Nucleus accumbens (tissue), 56 donors: Measurements from ENCODE around the gene USP27X.

ENCODE experiments used
- DNase-seq, 56 donors: peaks; one replicate each; lab custom pipeline; 2025; lab: John Stamatoyannopoulos, UW

USP27X gene

GRCh38 chrX:49878834-49879655 lies at the start of gene USP27X:
TSS of gene USP27X (plus strand) at chrX:49879484. CDS start at chrX:49880308, 824 bp downstream.
- DNase-seq: peak; percentile 10 to 90 (median 70)

DNA sequence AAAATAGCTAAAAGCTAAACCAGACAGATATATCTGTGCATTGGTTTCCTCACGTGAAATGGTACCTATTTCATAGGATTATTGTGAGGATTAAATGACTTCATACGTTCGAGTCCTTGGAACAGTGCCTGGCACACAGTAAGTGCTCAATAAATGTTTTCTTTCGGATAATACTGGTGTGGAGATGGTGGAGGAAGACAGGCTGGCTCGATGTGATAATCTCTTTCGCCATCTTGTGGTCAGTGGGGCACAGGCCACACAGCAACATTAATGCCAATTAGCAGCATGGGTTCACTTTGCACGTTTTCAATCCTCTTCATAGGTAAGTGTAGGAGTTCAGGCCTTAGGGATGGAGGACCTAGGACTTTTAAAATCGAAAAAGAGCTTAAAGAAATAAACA lies 40.9 kb upstream of the USP27X start:
- DNase-seq: peak in 5 of 56 donors; percentile 1 to 9 (median 2)

DNA sequence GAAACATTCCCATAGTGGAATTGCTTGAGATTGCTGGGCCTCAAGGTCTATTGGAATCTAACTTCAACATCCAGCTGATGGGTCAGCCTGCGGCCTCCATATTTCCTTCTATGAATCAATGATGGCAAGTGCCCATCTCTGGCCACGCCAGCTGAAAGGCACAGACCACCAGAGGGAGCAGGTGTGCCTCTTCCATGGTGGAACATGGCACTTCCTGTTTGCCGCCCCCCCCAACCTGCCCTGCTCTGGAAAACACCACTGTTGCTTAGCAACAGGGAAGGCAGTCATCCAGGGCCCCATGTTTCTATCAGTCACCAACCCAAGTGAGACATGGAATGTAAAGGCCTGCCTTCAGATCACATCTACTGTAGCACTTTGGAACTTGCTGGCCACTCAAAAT lies 38.6 kb upstream of the USP27X start:
- DNase-seq: peak in 49 of 56 donors; percentile 0 to 73 (median 27)

- no peak for DNase-seq
These were observed 36.7 kb upstream of the USP27X start for GRCh38 chrX:49842621-49843020.

GRCh38 chrX:49844611-49845010 lies 34.7 kb upstream of the USP27X start:
- DNase-seq: peak in 44 of 56 donors; percentile 0 to 73 (median 12)

- no peak for DNase-seq
These were observed 33.4 kb upstream of the USP27X start for GRCh38 chrX:49845701-49846403.

DNA sequence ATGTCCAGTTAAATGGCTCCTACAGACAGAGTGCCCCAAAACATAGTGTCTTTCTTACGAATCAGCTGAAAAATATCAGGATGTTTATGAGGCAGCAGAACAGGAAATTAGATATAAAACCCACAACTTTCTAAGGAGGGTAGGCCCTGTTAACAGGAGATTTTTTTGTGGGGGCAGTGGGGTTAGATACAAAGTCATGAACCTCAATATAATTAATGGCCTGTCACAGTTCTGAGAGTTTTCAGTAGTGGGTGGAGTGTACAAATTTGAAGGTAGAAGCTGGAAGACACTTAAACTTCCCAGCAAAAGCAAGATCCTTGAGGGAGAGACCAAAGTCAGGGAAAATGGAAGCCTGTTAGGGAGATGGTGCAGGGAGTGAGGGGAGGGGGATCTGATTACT lies 32.8 kb upstream of the USP27X start:
- DNase-seq: no peak

GRCh38 chrX:49848275-49848674 lies 31.0 kb upstream of the USP27X start:
- no peak for DNase-seq

GRCh38 chrX:49850028-49850427 lies 29.3 kb upstream of the USP27X start:
- DNase-seq: no peak

DNA sequence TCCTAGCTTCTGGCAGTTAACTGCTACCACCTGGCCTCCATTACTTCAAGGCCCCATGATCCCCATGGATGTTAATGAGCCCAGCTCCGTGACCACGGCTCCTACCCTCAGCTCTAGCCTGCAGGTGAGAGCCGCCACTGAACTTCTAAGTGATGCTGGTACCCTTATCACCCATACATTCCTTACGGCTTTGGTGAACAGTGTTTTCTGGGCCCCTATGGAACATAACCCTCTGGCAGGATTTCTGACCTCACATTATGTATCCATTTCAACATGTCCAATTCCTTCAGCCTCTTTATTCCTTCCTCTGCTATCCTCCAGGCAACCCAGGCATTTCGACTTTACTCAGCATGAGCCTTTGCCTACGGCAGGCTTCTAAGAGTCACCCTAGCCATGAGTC lies 25.6 kb upstream of the USP27X start:
- no peak for DNase-seq

DNA sequence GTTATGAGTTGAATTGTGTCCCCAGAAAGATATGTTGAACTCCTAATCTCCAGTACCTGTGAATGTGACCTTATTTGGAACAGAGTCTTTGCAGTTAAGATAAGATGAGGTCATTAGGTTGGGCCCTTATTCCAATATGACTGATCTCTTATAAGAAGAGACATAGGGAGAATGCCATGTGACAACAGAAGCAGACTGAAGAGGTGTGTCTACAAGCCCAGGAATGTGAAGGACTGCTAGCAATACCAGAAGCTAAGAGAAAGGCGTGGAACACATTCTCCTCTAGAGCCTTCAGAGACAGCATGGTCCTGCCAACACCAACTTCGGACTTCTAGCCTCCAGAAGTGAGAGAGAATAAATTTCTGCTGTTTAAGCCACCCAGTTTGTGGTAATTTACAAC lies 22.5 kb upstream of the USP27X start:
- no peak for DNase-seq

DNA sequence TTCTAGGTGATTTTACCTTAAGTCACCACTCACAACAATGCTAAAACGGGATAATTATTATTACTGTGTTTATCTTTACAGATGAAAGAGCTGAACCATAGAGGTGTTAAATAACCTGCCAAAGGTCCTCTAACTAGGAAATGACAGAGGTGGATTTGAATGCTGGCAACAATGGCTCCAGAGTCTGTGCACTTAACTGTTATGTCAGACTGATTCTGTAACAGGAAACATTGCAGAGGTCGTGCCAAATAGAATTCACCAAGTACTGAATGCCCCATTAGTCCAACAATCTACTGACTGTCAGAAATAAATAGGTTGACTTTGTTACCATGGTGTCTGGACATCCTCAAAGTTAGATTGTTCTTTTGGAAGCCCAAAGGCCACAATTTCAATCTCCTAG lies 20.9 kb upstream of the USP27X start:
- no peak for DNase-seq

DNA sequence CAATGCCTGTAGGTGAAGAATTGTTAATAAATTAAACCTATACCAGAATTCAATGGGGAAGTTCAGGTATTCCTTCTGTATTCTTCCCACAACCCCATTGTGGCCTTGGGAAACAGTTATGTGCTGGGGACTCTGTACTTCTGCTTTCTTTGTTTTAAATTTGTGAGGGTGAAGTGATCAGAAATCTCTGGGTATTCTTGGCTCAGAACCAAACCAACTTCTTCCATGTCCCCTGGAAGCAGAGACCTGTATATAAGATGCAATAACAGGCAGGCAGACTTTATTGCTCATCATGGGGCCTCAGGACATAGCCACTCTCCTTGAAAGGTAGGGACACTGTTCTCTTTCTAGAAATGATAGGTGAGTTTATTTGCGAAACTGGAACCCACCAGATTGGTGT lies 19.8 kb upstream of the USP27X start:
- DNase-seq: no peak

GRCh38 chrX:49860867-49861535 lies 18.3 kb upstream of the USP27X start:
- DNase-seq: no peak

DNA sequence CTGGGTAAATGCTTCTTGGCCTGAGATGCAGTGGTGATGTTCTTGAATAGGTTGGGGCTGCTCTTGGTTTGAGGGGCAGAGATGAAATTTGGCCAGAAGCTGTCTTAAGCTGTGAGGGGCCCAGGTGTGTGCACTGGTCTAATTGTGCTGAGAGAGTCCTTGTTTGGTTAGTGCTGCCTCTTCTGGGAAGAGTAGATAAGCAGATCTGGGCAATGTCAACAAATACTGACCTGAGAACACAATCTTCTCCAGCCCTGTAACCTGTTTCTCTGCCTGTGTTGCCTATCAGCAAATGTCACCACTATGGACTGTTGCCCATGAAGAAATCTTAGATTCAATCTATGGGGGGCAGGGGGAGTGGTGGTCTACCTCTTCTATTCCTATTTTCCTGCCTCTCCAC lies 17.2 kb upstream of the USP27X start:
- DNase-seq: no peak

- DNase-seq: no peak
These were observed 10.5 kb upstream of the USP27X start for GRCh38 chrX:49868739-49869138.

DNA sequence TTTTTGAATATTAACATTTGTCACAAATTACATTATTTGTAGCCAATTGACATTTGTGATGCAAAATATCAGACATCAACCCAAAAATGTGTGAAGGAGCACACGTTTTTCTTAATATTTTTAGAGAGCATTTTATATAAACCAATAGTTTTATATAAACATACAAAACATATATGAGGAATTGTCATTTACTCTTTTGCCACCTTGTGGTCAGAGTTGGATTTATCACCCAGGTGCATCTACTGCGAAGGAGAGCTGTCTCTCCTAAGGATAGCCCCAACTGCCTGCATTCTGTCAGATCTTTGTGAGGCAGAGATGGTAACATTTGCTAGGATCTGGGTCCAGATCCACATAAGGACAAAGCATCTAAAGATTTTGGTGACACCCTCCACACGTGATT lies 2.5 kb upstream of the USP27X start:
- DNase-seq: peak in 10 of 56 donors; percentile 0 to 15 (median 2)

- DNase-seq: peak in 2 of 56 donors; percentile 2 to 5
These were observed 1.7 kb upstream of the USP27X start for GRCh38 chrX:49877397-49878101.

DNA sequence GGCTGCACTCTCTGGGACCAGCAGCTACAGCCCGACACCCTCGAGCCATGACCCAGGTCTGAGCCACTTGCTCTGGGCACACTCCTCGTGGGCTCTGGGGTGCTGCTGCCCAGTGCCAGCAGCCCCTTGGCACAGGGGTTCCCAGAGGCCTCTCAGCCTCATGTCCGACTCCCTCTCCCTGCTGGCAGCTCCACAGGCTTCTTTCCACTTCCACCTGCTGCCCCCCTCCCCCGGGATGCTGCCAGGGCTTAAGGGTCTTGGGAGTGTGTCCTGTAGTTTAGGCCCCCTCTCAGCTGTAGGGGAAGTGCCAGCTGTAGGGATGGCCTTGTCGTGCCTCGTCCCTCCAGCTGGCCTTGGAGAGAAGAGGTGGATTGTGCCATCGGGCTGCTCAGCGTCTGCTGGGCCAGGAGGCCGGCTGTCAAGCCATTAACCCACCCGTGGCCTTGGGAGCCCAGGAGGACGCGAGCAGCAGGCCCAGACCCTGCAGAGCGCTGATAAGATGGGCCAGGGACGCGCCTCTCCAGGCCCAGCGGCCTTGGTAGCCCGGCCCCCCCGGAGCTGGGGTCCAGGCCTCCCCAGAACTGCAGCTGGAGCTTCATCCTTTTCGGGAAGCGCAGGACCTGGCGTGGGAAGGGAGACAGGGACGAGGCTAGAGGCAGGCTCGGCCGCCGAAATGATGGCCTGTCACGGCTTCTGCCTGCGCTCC lies 1.0 kb upstream of the USP27X start:
- DNase-seq: peak in 26 of 56 donors; percentile 2 to 59 (median 28)
